ENCODE measurements around the gene KPNA5.

- TF ChIP-seq POLR2A (IDR thresholded peaks at IDR 0.05; ENCODE audit: low read depth, low read length) (no peak), POU2F2 (IDR thresholded peaks at IDR 0.05; ENCODE audit: low read depth, low read length) (no peak), TAF1 (IDR thresholded peaks at IDR 0.05; ENCODE audit: low read depth, low read length) (no peak)
Measured at GRCh38 chr6:116631379-116631990, 49.5 kb upstream of the KPNA5 start.
